Measurements from ENCODE around the gene PIP4K2B.

The PIP4K2B gene

DNA sequence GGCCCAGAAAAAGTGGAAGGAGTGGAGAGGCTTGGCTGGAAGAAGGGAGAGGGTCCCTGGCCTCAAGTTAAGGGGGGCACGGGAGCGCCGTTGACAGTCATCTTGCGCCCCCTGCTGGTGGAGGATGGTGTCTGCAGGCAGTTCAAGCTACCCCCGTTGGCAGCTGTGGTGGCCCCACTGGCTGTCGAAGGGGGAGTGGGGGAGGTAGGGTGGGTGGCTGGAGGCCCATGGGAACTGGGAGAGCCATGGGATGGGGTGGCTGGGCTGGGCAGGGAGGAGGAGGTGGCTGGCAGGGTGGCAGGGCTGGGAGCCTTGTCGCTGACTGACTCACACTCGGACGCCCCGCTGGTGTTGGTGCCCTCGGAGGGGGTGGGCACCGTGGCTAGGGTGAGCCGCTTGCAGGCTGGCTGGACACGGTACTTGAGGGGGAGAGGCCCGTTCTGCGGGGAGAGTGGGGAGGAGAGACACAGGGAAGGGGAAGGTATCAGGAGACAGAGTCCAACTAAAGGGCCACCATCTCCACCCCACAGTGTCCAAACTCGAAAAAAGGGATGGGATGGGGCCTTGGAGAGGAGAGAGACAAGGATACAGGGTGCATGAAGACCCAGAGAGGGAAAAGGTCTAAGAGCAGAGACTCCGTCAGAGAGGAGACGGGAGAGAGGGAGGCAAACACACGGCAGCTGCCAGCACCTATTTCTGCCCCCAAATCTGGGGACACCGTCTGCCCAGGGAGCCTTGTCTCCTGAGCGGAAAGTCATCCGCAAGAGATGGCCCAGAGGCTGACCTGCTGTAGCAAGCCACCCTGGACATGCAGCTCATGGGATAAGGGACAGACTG is 64.0 kb downstream of the PIP4K2B start:
- H3K4me1 ChIP-seq (ENCODE audit: control insufficient read depth, insufficient read depth, low read length) = peaks cover 34% of the 10 kb centered on the region

GRCh38 chr17:38733982-38734973 is 65.1 kb downstream of the PIP4K2B start:
- Histone ChIP-seq H3K27ac (ENCODE audit: low read length) (no peak overlapping the region), H3K4me3 (ENCODE audit: low read length in 2 of 2) (no peak overlapping the region), H3K36me3 (ENCODE audit: control insufficient read depth in 2 of 2, insufficient read depth in 2 of 2, low read length in 2 of 2) (peaks cover 10 to 21% of the 10 kb centered on the region in 2 donors), H3K9me3 (ENCODE audit: control insufficient read depth in 2 of 2, low read length in 2 of 2) (no peaks in the 10 kb centered on the region), H3K9ac (ENCODE audit: low read length in 2 of 2) (no peak overlapping the region), H3K27me3 (ENCODE audit: control insufficient read depth in 1 of 2, insufficient read depth in 2 of 2, low read length in 2 of 2) (no peaks in the 10 kb centered on the region), H3K4me1 (ENCODE audit: control insufficient read depth, insufficient read depth, low read length) (peaks cover 39% of the 10 kb centered on the region)

More for the DNA sequence above, 64.0 kb downstream of the PIP4K2B start:
- Histone ChIP-seq H3K4me3 (ENCODE audit: low read length in 2 of 2) (no peak overlapping the region), H3K27ac (ENCODE audit: low read length) (no peak overlapping the region), H3K9me3 (ENCODE audit: control insufficient read depth in 2 of 2, low read length in 2 of 2) (no peaks in the 10 kb centered on the region), H3K27me3 (ENCODE audit: control insufficient read depth in 1 of 2, insufficient read depth in 2 of 2, low read length in 2 of 2) (no peaks in the 10 kb centered on the region), H3K9ac (ENCODE audit: low read length in 2 of 2) (no peak overlapping the region), H3K36me3 (ENCODE audit: control insufficient read depth in 2 of 2, insufficient read depth in 2 of 2, low read length in 2 of 2) (peaks cover 10 to 24% of the 10 kb centered on the region in 2 donors)

DNA sequence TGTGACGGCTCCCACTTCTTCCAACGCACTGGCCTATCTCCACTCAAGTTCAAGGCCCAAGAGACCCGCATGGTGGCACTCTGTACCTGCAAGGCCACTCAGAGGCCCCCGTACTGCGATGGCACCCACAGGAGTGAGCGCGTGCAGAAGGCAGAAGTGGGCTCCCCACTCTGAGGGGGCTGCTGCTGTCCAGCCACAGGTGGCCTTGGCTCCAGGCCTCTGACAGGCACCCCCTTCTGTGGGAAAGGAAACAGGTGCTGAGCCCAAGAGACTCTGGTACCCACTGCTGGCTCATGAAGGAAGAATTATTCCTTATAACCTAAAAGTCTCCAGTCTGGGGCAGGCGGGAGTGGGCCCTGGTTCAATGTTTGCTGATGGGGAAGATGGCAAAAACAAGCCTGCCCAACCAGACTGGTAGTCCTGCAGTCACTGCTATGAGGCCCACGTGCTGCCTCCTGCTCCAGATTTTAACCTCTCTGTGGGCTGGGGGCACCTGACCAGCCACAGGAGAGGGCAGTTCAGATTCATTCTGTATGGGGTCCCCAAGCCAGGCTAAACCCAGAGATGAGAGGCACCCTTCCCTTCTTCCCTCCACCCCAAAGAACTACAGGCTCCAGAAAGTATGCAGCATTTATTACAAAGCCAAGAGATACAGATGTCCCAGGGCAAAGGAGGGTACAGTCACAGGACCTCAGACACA is 65.9 kb downstream of the PIP4K2B start:
- Histone ChIP-seq H3K27ac (ENCODE audit: low read length) (peak overlapping the region; percentile 11), H3K4me1 (ENCODE audit: control insufficient read depth, insufficient read depth, low read length) (peaks cover 43% of the 10 kb centered on the region), H3K27me3 (ENCODE audit: control insufficient read depth in 1 of 2, insufficient read depth in 2 of 2, low read length in 2 of 2) (no peaks in the 10 kb centered on the region), H3K9me3 (ENCODE audit: control insufficient read depth in 2 of 2, low read length in 2 of 2) (no peaks in the 10 kb centered on the region), H3K9ac (ENCODE audit: low read length in 2 of 2) (peak overlapping the region in 1 of 2 donors; percentile 13), H3K4me3 (ENCODE audit: low read length in 2 of 2) (no peak overlapping the region), H3K36me3 (ENCODE audit: control insufficient read depth in 2 of 2, insufficient read depth in 2 of 2, low read length in 2 of 2) (peaks cover 10 to 19% of the 10 kb centered on the region in 2 donors)

GRCh38 chr17:38732376-38733281 is 66.7 kb downstream of the PIP4K2B start:
- peaks cover 43% of the 10 kb centered on the region for H3K4me1 ChIP-seq (ENCODE audit: control insufficient read depth, insufficient read depth, low read length)

DNA sequence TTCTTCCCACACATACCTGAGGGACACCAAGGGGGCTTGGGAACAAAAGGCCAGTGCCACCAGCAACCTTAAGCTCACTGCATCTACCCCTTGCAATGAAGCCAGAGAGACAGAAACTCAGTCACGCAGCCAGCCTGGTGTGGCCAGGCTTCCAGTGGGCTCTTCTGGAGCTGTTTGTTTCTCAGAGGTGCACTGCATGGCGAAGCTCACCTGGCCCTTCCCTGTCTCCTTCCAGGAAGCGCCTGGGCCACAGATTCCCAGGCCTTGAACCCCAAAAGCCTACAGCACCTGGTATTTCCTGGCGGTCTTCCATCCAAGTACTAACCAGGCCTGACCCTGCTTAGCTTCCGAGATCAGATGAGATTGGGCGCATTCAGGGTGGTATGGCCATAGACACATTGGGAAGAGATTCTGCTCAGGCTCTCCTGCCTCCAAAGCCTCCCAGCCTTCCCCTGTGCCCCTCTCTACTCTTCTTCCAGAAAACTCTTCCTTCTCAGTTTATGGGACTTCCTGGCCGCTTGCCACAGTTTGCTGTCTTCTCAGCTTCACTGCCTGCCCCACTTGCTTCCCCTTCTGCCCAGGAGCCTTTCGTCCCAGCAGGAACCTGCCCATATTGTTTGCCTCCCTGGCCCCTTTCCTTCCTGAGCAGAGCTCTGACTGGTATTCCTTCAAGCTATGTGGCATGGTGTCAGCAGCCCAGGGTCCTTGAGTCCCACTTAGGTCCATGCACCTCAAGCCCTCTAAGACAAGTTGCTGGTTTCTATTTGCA is 67.6 kb downstream of the PIP4K2B start:
- Histone ChIP-seq H3K36me3 (ENCODE audit: control insufficient read depth in 2 of 2, insufficient read depth in 2 of 2, low read length in 2 of 2) (peaks cover 4 to 16% of the 10 kb centered on the region in 2 donors), H3K27me3 (ENCODE audit: control insufficient read depth in 1 of 2, insufficient read depth in 2 of 2, low read length in 2 of 2) (no peaks in the 10 kb centered on the region), H3K9me3 (ENCODE audit: control insufficient read depth in 2 of 2, low read length in 2 of 2) (no peaks in the 10 kb centered on the region), H3K27ac (ENCODE audit: low read length) (peak overlapping the region; percentile 88), H3K4me3 (ENCODE audit: low read length in 2 of 2) (peak overlapping the region in 1 of 2 donors; percentile 88), H3K9ac (ENCODE audit: low read length in 2 of 2) (peak overlapping the region in 1 of 2 donors; percentile 86), H3K4me1 (ENCODE audit: control insufficient read depth, insufficient read depth, low read length) (peaks cover 43% of the 10 kb centered on the region)

More at GRCh38 chr17:38732376-38733281, 66.7 kb downstream of the PIP4K2B start:
- H3K9ac ChIP-seq (ENCODE audit: low read length in 2 of 2) = peak overlapping the region in 1 of 2 donors; percentile 19
- peak overlapping the region; percentile 88 for H3K27ac ChIP-seq (ENCODE audit: low read length)
- H3K27me3 ChIP-seq (ENCODE audit: control insufficient read depth in 1 of 2, insufficient read depth in 2 of 2, low read length in 2 of 2) = no peaks in the 10 kb centered on the region
- peaks cover 4 to 17% of the 10 kb centered on the region in 2 donors for H3K36me3 ChIP-seq (ENCODE audit: control insufficient read depth in 2 of 2, insufficient read depth in 2 of 2, low read length in 2 of 2)
- H3K9me3 ChIP-seq (ENCODE audit: control insufficient read depth in 2 of 2, low read length in 2 of 2) = no peaks in the 10 kb centered on the region
- no peak overlapping the region for H3K4me3 ChIP-seq (ENCODE audit: low read length in 2 of 2)

DNA sequence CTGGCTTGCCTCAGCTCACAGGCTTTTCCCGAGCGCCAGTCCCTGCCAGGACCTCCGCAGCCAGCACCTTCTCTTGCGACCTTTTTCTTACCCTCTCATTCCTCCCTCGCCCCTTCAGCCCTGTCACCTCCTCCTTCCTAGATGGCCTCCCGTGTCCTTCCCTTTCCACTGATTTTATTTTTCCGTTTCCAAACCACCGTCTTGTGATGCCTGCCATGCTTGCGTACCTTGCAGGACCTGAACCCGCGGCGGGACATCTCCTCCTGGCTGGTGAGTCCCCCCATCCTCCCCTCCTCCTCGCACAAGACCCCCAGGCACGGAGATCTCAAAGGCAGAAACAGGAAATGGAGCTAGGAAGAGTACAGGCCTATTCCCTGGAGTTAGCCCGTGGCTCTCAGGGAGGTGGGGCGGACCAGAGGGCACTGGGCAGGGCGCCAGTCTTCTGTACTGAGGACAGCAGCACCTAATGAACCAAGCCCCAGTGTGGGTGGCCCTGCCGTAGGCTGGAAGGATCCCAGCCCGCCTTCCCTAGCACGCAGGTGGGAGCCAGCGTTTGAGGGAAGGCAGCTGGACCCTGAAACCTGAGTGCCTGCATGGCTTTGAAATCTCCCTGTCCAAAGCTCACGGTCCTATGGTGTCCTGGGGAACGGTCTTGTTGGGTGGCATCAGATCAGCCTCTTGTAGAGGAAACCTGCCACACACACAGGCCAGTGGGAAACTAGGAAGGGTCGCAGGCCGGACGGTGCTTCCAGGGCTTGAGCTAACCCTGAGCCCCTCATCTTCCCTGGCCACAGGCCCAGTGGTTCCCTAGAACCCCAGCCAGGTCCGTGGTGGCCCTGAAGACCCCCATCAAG is 68.6 kb downstream of the PIP4K2B start:
- peak overlapping the region; percentile 88 for H3K27ac ChIP-seq (ENCODE audit: low read length)
- H3K36me3 ChIP-seq (ENCODE audit: control insufficient read depth in 2 of 2, insufficient read depth in 2 of 2, low read length in 2 of 2) = peaks cover 4 to 12% of the 10 kb centered on the region in 2 donors
- H3K4me3 ChIP-seq (ENCODE audit: low read length in 2 of 2) = peak overlapping the region; percentile 86 to 88
- no peaks in the 10 kb centered on the region for H3K9me3 ChIP-seq (ENCODE audit: control insufficient read depth in 2 of 2, low read length in 2 of 2)
- H3K27me3 ChIP-seq (ENCODE audit: control insufficient read depth in 1 of 2, insufficient read depth in 2 of 2, low read length in 2 of 2) = no peaks in the 10 kb centered on the region
- peak overlapping the region; percentile 86 for H3K9ac ChIP-seq (ENCODE audit: low read length in 2 of 2)
- peaks cover 43% of the 10 kb centered on the region for H3K4me1 ChIP-seq (ENCODE audit: control insufficient read depth, insufficient read depth, low read length)

- H3K27ac ChIP-seq (ENCODE audit: low read length) = peak within 1 kb of the TSS; percentile 88
- no peaks in the 10 kb centered on the region for H3K9me3 ChIP-seq (ENCODE audit: control insufficient read depth in 2 of 2, low read length in 2 of 2)
- H3K9ac ChIP-seq (ENCODE audit: low read length in 2 of 2) = peak within 1 kb of the TSS; percentile 86
- peaks cover 38% of the 10 kb centered on the region for H3K4me1 ChIP-seq (ENCODE audit: control insufficient read depth, insufficient read depth, low read length)
- H3K36me3 ChIP-seq (ENCODE audit: control insufficient read depth in 2 of 2, insufficient read depth in 2 of 2, low read length in 2 of 2) = peaks cover 4 to 10% of the 10 kb centered on the region in 2 donors
- no peaks in the 10 kb centered on the region for H3K27me3 ChIP-seq (ENCODE audit: control insufficient read depth in 1 of 2, insufficient read depth in 2 of 2, low read length in 2 of 2)
- peak within 1 kb of the TSS; percentile 86 to 88 for H3K4me3 ChIP-seq (ENCODE audit: low read length in 2 of 2)
Measured at GRCh38 chr17:38729886-38730525, 69.3 kb downstream of the PIP4K2B start, which contains the start of gene CISD3. Gene CISD3, plus strand, starts transcription at chr17:38730341. Its CDS starts 18 bp downstream, at chr17:38730359.

- H3K4me3 ChIP-seq (ENCODE audit: low read length in 2 of 2) = peak overlapping the region; percentile 51 to 88
- no peaks in the 10 kb centered on the region for H3K9me3 ChIP-seq (ENCODE audit: control insufficient read depth in 2 of 2, low read length in 2 of 2)
- H3K36me3 ChIP-seq (ENCODE audit: control insufficient read depth in 2 of 2, insufficient read depth in 2 of 2, low read length in 2 of 2) = peaks cover 4 to 10% of the 10 kb centered on the region in 2 donors
- peak overlapping the region; percentile 64 for H3K27ac ChIP-seq (ENCODE audit: low read length)
- H3K9ac ChIP-seq (ENCODE audit: low read length in 2 of 2) = peak overlapping the region; percentile 71 to 74
- no peaks in the 10 kb centered on the region for H3K27me3 ChIP-seq (ENCODE audit: control insufficient read depth in 1 of 2, insufficient read depth in 2 of 2, low read length in 2 of 2)
- peaks cover 43% of the 10 kb centered on the region for H3K4me1 ChIP-seq (ENCODE audit: control insufficient read depth, insufficient read depth, low read length)
Measured at GRCh38 chr17:38729368-38729885, 69.9 kb downstream of the PIP4K2B start.

Measured in stomach smooth muscle (tissue), 2 donors.